GM18907 (cell line): ENCODE measurements around the gene GMPPB.
A peak's percentile ranks its signal among the peaks of the same experiment; 100 is the strongest.

Source experiments
- ATAC-seq: cut with Tn5 transposase; IDR thresholded peaks from one replicate; pipeline ENCODE4 v1.9.1; 2021; ENCODE audit warnings: mild to moderate bottlenecking, moderate library complexity; ENCODE audit not compliant: unreplicated experiment

The GMPPB gene

GRCh38 chr3:49673121-49673714 lies 50.5 kb downstream of the GMPPB start:
- ATAC-seq = peak; percentile 3

GRCh38 chr3:49671291-49672288 lies 52.2 kb downstream of the GMPPB start:
- ATAC-seq = no peak

GRCh38 chr3:49670940-49671290 lies 52.8 kb downstream of the GMPPB start:
- no peak for ATAC-seq
